GM19025 (cell line): ENCODE data around the gene RPL36.
"Not testable (repeated sequence)": the region's sequence is repeated elsewhere in the genome, so short reads cannot be mapped to it uniquely, and the experiment has no call there.

Experiments
- ATAC-seq: cut with Tn5 transposase; IDR thresholded peaks from one replicate; pipeline ENCODE4 v1.9.1; 2021; ENCODE audit warnings: mild to moderate bottlenecking, low read depth, moderate library complexity; ENCODE audit not compliant: unreplicated experiment

Gene RPL36

GRCh38 chr19:5703819-5704818 lies 14.0 kb downstream of the RPL36 start:
- ATAC-seq, result no peak

DNA sequence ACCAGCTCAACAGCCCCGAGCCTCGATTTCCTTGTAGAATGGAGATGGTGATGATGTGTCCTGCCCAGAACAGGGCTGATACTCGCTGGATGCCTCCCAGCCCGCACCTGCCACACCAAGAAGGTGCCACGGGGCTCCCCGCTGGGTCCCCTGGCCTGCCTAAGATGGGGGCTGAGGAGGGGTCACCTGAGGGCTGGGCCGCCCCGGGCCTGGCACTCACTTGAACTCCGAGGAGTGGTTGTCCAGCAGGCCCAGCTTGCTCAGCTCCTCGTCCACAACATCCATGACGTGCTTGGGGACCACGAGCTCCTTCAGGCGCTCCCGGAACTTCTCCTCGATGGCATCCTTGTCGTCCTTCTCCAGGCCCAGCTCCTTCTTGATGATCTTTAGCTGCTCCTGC lies 15.5 kb downstream of the RPL36 start:
- ATAC-seq, result no peak

GRCh38 chr19:5706876-5707573 lies 16.9 kb downstream of the RPL36 start:
- no peak for ATAC-seq

- no peak for ATAC-seq
These were observed 17.8 kb downstream of the RPL36 start for GRCh38 chr19:5707576-5708575.

DNA sequence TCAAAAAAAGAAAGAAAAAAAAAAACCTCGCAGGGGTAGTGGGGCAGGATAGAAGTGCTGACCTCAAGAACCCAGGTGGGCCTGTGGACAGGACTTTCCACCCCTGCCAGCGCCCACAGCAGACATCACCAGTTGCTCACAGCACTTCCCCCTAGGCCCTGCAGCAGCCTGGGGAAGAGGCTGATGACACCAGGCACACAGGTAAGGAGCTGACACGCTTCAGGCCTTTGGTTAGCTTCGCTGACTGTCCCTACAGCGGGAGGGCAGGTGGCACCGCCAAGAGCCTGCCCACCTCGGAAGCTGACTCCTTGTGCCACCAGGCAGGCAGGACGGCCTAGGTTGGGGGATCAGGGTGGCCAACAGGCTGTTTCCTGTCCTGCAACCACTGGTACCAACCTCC lies 20.9 kb downstream of the RPL36 start:
- ATAC-seq, result no peak

GRCh38 chr19:5711713-5712161 lies 21.6 kb downstream of the RPL36 start:
- no peak for ATAC-seq

DNA sequence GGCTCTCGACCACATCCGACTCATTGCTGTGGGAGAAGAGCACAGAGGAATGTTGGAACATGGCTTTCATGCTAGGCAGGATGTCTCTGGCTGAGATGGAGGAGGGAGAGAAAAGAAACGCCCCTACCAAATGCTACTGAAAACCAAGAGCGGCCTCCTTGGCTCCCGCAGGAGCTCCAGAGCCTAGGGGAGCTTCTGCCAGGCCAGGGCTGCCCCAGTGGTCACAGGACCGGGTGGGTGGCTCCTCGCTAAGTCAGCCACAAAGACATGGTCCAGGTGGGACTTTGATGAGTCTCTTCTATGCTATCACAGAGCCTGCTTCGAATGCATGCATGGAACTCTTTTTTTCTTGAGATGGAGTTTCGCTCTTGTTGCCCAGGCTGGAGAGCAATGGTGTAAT lies 23.1 kb downstream of the RPL36 start:
- no peak for ATAC-seq

GRCh38 chr19:5714816-5715215 lies 24.7 kb downstream of the RPL36 start:
- ATAC-seq, result no peak

GRCh38 chr19:5717215-5717935 lies 27.3 kb downstream of the RPL36 start:
- no peak for ATAC-seq

- no peak for ATAC-seq
These were observed 28.0 kb downstream of the RPL36 start for GRCh38 chr19:5718037-5718578.

DNA sequence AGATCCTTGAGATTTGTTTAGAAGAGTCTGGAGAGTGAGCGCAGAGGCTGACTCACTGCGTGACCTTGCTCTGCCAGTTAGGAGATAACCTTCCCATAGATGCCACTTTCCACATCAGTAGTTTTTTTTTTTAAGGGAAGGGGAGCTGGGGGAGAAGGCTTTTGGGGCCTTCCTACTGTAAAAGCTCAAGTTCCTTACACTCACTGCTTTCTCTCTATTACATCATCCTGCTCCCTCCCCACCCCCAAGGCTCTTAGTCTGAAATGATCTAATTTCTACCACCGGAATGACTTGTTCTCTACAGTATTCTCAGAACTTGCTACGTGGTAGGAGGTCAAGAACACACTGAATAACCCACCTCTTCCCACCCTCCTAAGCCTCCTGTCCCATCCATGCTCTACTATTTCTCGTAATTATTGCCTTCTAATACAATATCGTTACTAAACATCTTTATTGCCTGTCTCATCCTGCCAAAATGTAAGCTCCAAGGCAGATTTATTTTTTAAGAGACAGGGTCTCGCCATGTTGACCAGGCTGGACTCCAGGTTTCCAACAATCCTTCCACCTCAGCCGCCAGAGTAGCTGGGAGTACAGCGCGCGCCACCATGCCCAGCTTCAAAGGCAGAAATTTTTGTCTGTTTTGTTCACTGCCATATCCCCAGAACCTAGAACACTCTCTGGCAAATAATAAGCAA lies 28.6 kb downstream of the RPL36 start:
- no peak for ATAC-seq

- no peak for ATAC-seq
These were observed 29.3 kb downstream of the RPL36 start for GRCh38 chr19:5719274-5719960.

GRCh38 chr19:5719961-5720790 lies 30.1 kb downstream of the RPL36 start, which contains the start of the genes CATSPERD and LONP1:
Gene CATSPERD (plus strand): TSS chr19:5720637. CDS start chr19:5720738, 101 bp downstream.
Gene LONP1 (minus strand): TSS chr19:5720146. CDS start chr19:5720132, 14 bp downstream.
- ATAC-seq, result peak; percentile 87

DNA sequence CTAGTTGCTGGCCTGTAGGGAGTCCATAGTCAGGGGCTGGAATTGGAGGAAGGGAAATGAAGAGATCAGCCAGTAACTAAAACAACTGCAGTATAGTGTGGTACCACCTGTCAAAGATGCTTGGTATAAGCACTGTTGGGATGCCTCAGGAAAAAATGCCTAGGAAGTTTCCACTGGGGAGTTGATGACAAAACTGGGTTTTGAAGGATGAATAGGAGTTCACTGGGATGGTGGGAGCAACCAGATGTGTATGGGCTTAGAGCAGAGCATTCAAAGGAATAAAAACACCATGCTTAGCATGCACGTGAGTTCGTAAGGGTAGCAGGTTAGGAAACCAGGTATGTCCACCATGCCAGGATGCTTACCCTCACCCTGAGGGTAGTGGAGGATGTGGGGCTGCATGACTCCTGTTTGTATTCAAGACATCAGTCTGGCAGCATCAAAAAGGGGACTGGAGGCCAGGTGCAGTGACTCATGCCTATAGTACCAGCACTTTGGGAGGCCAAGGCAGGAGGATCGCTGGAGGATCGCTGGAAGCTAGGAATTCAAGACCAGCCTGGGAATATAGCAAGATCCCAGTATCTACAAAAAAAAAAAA lies 37.5 kb downstream of the RPL36 start:
- no peak for ATAC-seq

DNA sequence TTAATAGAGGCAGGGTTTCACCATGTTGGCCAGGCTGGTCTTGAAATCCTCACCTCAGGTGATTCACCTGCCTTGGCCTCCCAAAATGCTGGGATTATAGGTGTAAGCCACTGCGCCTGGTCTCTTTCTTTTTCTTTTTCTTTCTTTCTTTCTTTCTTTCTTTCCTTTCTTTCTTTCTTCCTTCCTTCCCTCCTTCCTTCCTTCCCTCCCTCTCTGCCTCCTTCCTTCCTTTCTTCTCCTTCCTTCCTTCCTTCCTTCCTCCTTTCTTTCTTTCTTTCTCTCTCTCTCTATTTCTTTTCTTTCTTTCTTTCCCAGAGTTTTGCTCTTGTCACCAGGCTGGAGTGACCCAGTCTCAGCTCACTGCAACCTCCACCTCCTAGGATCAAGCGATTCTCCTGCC lies 43.1 kb downstream of the RPL36 start:
- ATAC-seq, result not testable (repeated sequence)

DNA sequence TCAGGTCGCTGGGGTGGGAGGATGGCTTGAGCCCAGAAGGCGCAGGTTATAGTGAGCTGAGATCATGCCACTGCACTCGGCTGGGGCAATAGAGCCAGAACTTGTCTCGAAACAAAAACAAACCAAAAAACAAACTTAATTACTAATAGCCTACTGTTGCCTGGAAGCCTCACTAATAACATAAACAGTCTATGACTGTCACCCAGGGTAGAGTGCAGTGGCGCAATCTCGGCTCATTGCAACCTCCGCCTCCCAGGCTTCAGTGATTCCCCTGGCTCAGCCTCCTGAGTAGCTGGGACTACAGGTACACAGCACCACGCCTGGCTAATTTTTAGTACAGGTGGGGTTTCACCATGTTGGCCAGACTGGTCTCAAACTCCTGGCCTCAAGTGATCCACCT lies 48.3 kb downstream of the RPL36 start:
- ATAC-seq, result no peak
